Activated CD8-positive, alpha-beta T cell treated with anti-CD3 and anti-CD28 coated beads, Interleukin-2, amount 10 ng/mL, durations not matched to agents 7 days and 5 days (primary cell): ENCODE measurements around the gene NAALADL2. TPM values are rescaled to one million over a fixed set of nuclear protein-coding genes. Genes with fewer than 3 reads are reported as not detected.

Experiments used
- ATAC-seq: fragments of 150-1000 bp; cut with Tn5 transposase; one replicate; pipeline ENCODE4 v1.10.0; 2021; ENCODE audit warnings: moderate library complexity
- CTCF ChIA-PET: fragments of 350-600 bp; sonication (Branson Sonifier 250); formaldehyde crosslinking; loops from one replicate; lab custom pipeline; 2021; ENCODE audit warnings: antibody characterized with exemption; lab: Charles Lee
- POLR2A ChIA-PET: fragments of 350-600 bp; sonication (Branson Sonifier 250); formaldehyde crosslinking; loops from one replicate; lab custom pipeline; 2021; ENCODE audit warnings: antibody characterized with exemption; lab: Charles Lee
- DNase-seq: peaks from one replicate; pipeline ENCODE4 v3.0.0-alpha.2; 2020
- H3K27ac Mint-ChIP-seq: one replicate; pipeline ENCODE4 v1.8.0; 2021; ENCODE audit warnings: mild to moderate bottlenecking, mixed read lengths
- H3K27me3 Mint-ChIP-seq: one replicate; pipeline ENCODE4 v1.8.0; 2021; ENCODE audit warnings: low read depth, mixed read lengths
- H3K36me3 Mint-ChIP-seq: one replicate; pipeline ENCODE4 v1.8.0; 2021; ENCODE audit warnings: low read depth, mixed read lengths
- H3K4me1 Mint-ChIP-seq: one replicate; pipeline ENCODE4 v1.8.0; 2021; ENCODE audit warnings: low read depth, mixed read lengths
- H3K4me3 Mint-ChIP-seq: one replicate; pipeline ENCODE4 v1.8.0; 2021; ENCODE audit warnings: mild to moderate bottlenecking, mixed read lengths
- H3K9me3 Mint-ChIP-seq: one replicate; pipeline ENCODE4 v1.8.0; 2022; ENCODE audit warnings: mixed read lengths; ENCODE audit not compliant: insufficient read depth
- total RNA-seq, 2 experiments: library from RNA; stranded (reverse); gene quantifications; one replicate each; pipeline ENCODE4 v1.2.3, GENCODE V29; 2021

NAALADL2 gene
- total RNA-seq, 2 experiments from 2014 or later: 0.39 to 0.47 TPM

DNA sequence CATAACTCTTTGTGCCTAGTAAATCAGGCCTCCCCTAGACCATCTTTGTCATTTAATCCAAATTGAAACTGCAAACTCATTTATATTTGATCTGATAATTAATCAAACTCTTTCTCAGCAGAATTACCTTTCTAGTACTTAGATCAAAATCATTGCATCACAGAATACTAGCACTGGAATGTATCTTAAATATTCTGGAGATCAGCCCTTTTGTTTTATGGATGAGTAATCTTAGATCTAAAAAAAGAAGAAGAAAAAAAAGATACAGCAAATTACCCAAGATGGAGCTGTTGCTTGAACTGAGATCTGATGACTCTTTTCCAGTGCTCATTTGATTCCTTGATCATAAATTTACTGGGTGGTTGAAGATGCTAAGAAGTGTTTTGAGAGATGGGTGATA, 47.9 kb downstream of the NAALADL2 start:
- POLR2A ChIA-PET: no interaction called here
- H3K27ac Mint-ChIP-seq: no peak overlapping the region
- H3K27me3 Mint-ChIP-seq: no peaks in the 10 kb centered on the region
- no peaks in the 10 kb centered on the region for H3K36me3 Mint-ChIP-seq
- DNase-seq (no peak), ATAC-seq (no peak)
- peaks cover 7% of the 10 kb centered on the region for H3K9me3 Mint-ChIP-seq
- H3K4me1 Mint-ChIP-seq: no peaks in the 10 kb centered on the region
- H3K4me3 Mint-ChIP-seq: no peak overlapping the region
- CTCF ChIA-PET: no interaction called here

DNA sequence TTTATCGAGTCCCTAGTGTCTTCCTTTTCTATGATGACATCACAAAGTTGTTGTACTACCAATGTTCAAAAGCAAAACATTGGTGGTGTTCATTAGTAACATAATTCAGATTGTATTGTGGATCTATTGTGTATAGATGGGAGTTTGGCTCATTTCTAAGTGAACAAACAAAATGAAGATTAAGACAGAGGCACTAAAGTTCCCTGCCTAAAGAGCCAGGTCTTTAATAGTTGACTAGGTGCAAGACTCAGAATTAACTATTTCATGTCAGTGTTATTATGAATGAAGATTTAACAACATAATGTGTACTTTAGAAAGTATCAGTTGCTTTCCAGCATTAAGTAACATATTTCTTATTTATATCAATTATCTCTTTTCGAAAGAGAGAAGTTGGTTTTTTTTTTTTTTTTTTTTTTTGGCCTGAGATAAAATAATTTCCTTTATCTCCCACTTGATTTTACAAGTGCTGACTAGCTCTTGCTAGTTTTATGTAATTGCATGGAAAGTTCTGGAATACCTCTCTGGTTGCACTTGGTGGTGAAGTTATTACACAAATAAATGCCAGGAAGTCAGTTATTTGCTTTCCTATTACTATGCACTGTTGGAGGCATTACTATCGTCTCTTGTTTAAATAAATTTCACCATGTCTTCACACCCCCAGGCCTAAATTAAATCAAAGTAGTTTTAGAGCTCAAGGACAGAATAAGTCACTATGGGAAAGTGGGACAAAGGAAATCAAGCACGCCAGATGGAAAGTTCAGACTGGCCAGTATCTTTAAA, 48.7 kb downstream of the NAALADL2 start:
- H3K4me3 Mint-ChIP-seq: no peak overlapping the region
- no peaks in the 10 kb centered on the region for H3K36me3 Mint-ChIP-seq
- no peak overlapping the region for H3K27ac Mint-ChIP-seq
- DNase-seq: no peak
- no peaks in the 10 kb centered on the region for H3K27me3 Mint-ChIP-seq
- no peak for ATAC-seq
- POLR2A ChIA-PET: no interaction called here
- H3K9me3 Mint-ChIP-seq: peaks cover 7% of the 10 kb centered on the region
- no peaks in the 10 kb centered on the region for H3K4me1 Mint-ChIP-seq
- CTCF ChIA-PET: no interaction called here

DNA sequence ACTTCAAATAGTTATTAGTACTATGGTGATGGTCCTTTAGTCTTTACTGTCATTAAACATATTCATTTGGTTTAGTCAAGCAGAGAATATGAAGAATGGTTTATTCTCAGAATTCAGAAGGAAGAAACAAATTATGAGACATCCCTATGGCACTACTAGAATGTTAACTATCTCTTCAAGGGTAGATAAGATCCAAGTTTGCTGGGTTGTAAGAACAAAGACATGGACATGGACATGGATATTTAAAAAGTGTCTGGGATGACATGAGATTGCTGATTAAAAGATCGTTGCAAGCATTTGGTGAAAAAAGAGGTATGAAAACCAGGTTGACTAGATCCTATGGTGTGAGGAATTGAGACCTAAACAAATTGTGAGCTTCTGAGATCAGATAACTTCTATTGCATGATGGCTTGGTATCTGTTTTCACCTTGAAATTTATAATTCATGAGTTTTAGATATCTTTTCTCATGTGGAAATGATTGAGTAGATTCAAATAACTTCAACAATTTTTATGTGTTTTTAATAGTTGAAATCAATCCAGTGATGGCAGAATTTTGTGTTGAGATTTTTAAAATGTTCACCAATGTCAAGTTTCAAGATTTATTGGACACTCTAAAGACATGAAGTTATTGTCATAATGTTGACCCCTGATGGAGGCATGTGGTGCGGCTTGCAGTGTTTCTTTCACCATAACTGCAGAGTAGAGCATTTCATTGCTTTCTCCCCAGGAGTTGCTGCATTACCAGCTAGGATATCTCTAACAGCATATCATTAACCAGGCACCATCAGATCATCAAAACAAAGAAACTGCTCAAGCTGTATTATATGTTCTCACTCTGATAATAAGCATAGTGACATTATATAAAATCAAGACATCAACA, 72.6 kb downstream of the NAALADL2 start:
- no peak overlapping the region for H3K4me3 Mint-ChIP-seq
- no peaks in the 10 kb centered on the region for H3K9me3 Mint-ChIP-seq
- CTCF ChIA-PET: no interaction called here
- H3K4me1 Mint-ChIP-seq: no peaks in the 10 kb centered on the region
- H3K27me3 Mint-ChIP-seq: no peaks in the 10 kb centered on the region
- ATAC-seq: no peak
- no peaks in the 10 kb centered on the region for H3K36me3 Mint-ChIP-seq
- no peak for DNase-seq
- no peak overlapping the region for H3K27ac Mint-ChIP-seq
- POLR2A ChIA-PET: no interaction called here

DNA sequence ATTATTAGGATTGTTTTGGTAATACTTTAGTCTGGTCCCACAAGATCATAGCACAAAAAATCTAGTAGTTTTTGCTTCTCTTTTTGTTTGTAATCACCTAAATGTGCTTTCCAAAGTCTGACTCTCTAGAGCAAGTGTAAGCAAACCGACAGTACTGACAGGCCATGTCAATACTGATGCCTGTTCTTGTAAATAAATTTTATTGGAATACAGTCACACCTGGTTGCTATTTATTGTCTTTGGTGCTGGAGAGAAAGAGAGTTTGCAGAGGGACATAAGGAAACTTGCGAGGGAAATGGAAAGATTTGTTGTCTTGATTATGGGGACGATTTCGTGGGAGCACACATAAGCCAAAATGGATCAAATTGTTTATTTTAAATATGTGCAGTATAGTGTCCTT, 77.5 kb downstream of the NAALADL2 start:
- H3K4me1 Mint-ChIP-seq: no peaks in the 10 kb centered on the region
- H3K9me3 Mint-ChIP-seq: no peaks in the 10 kb centered on the region
- no peak for ATAC-seq
- CTCF ChIA-PET: no interaction called here
- no peak overlapping the region for H3K4me3 Mint-ChIP-seq
- no peak overlapping the region for H3K27ac Mint-ChIP-seq
- H3K36me3 Mint-ChIP-seq: no peaks in the 10 kb centered on the region
- H3K27me3 Mint-ChIP-seq: no peaks in the 10 kb centered on the region
- POLR2A ChIA-PET: no interaction called here
- DNase-seq: no peak

DNA sequence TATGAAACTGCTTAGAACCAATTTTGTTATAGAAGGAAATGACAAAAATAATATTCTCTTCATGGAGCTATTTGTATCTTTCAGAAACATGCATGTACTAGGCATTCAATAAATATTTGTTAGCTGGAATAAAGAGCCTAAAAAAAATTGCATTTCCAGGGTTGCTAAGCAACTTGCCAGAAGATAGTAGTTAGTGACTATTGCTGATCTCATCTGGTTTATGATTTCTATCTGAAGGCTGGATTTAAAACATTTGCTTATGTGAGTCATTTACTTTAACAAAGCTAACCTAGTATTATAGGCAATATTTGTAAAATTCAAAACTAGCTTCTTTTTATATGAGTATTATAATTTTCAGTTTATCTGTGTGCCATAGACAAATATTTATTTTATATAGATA, 78.3 kb downstream of the NAALADL2 start:
- Mint-ChIP-seq H3K27me3 (no peaks in the 10 kb centered on the region), H3K4me3 (no peak overlapping the region), H3K9me3 (no peaks in the 10 kb centered on the region), H3K4me1 (no peaks in the 10 kb centered on the region), H3K36me3 (no peaks in the 10 kb centered on the region), H3K27ac (no peak overlapping the region)
- ChIA-PET POLR2A (no interaction called here), CTCF (no interaction called here)
- ATAC-seq: no peak
- no peak for DNase-seq

DNA sequence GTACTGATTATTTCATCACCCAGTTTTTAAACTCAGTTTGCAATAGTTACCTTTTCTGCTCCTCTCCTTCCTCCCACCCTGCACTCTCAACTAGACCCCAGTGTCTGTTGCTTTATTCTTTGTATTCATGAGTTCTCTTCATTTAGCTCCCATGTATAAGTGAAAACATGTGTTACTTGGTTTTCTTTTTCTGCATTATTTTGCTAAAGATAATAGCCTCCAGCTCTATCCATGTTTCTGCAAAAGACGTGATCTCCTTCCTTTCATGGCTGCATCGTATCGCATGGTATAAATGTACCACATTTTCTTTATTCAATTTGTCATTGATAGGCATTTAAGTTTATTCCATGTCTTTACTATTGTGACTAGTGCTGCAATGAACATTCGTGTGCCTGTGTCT, 79.0 kb downstream of the NAALADL2 start:
- POLR2A ChIA-PET: no interaction called here
- H3K27ac Mint-ChIP-seq: no peak overlapping the region

DNA sequence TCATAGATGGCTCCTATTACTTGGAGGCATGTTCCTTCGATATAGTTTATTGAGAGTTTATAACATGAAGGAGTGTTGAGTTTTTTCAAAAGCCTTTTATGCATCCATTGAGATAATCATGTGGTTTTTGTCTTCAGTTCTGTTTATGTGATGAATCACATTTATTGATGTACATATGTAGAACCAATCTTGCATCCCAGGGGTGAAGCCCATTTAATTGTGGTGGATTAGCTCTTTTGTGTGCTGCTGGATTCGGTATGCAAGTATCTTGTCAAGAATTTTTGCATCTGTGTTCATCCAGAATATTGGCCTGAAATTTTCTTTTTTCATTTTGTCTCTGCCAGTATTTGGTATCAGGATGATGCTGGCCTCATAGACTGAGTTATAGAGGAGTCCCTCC, 81.0 kb downstream of the NAALADL2 start:
- DNase-seq: no peak
- ChIA-PET POLR2A (no interaction called here), CTCF (no interaction called here)
- no peaks in the 10 kb centered on the region for H3K36me3 Mint-ChIP-seq
- H3K27ac Mint-ChIP-seq: no peak overlapping the region
- no peaks in the 10 kb centered on the region for H3K4me1 Mint-ChIP-seq
- H3K4me3 Mint-ChIP-seq: no peak overlapping the region
- H3K9me3 Mint-ChIP-seq: peaks cover 5% of the 10 kb centered on the region
- no peaks in the 10 kb centered on the region for H3K27me3 Mint-ChIP-seq
- ATAC-seq: no peak

More for the DNA sequence above, 79.0 kb downstream of the NAALADL2 start:
- no peaks in the 10 kb centered on the region for H3K27me3 Mint-ChIP-seq
- ATAC-seq (no peak), DNase-seq (no peak)
- CTCF ChIA-PET: no interaction called here
- H3K4me1 Mint-ChIP-seq: no peaks in the 10 kb centered on the region
- peaks cover 5% of the 10 kb centered on the region for H3K9me3 Mint-ChIP-seq
- no peak overlapping the region for H3K4me3 Mint-ChIP-seq
- no peaks in the 10 kb centered on the region for H3K36me3 Mint-ChIP-seq

DNA sequence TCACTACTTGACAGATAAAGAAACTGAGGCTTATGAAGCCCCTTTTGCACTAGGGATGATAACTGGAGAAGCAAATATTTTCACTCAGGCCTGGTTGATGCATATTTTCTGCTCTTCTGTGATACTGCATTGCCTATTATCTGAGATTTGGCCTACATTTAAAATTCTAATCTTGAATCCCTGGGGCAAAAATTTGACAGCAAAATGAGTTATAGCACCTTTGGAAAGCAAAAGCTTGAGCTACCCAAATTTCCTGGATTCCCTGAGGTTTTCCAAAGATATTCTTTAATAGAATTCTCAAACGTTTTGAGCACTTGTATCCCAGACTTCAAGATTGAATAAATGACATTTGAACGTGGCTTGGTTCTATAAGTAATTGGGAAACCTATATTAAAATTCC, 86.1 kb downstream of the NAALADL2 start:
- ChIA-PET POLR2A (no interaction called here), CTCF (no interaction called here)
- H3K4me3 Mint-ChIP-seq: no peak overlapping the region
- H3K9me3 Mint-ChIP-seq: peaks cover 5% of the 10 kb centered on the region
- ATAC-seq (no peak), DNase-seq (no peak)
- H3K27me3 Mint-ChIP-seq: no peaks in the 10 kb centered on the region
- no peaks in the 10 kb centered on the region for H3K4me1 Mint-ChIP-seq
- H3K36me3 Mint-ChIP-seq: no peaks in the 10 kb centered on the region
- no peak overlapping the region for H3K27ac Mint-ChIP-seq

DNA sequence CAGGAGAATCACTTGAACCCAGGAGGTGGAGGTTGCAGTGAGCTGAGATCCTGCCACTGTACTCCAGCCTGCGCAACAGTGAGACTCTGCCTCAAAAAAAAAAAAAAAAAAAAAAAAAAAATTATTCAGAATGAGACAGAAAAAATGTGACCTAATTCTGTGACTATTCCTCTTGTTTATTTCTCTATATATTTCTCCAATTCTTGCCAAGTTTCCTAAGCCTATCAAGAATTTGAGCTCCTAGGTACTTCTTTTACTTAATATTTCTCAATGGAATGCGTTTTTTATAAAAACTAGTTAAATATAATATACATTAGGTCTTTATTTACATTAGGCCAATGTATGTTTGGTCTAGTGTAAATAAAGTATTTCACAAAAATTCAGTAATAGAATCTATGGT, 86.8 kb downstream of the NAALADL2 start:
- DNase-seq (no peak), ATAC-seq (no peak)
- Mint-ChIP-seq H3K9me3 (peaks cover 5% of the 10 kb centered on the region), H3K27me3 (no peaks in the 10 kb centered on the region), H3K36me3 (no peaks in the 10 kb centered on the region), H3K4me3 (no peak overlapping the region), H3K27ac (no peak overlapping the region), H3K4me1 (no peaks in the 10 kb centered on the region)
- ChIA-PET POLR2A (no interaction called here), CTCF (no interaction called here)

DNA sequence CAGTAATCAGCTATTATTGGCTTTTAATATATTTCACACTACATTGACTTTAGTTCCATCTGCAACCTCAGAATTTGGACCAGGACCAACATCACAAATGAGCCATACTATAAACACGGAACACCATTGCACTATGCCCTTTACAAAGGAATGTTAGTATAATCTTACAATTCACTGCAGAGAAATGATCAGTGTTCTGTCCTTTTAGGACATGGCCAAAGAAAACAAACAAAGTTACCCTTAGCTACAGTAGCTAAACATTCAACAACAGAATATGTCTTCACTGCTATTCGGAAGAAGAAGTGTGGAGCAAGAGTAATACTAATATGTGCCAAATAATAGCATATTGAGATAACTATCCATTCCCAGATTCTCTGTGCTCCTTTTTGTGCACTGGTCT, 90.4 kb downstream of the NAALADL2 start:
- DNase-seq (no peak), ATAC-seq (no peak)
- Mint-ChIP-seq H3K9me3 (no peaks in the 10 kb centered on the region), H3K36me3 (no peaks in the 10 kb centered on the region), H3K27me3 (no peaks in the 10 kb centered on the region), H3K4me1 (no peaks in the 10 kb centered on the region), H3K27ac (no peak overlapping the region), H3K4me3 (no peak overlapping the region)
- ChIA-PET CTCF (no interaction called here), POLR2A (no interaction called here)

DNA sequence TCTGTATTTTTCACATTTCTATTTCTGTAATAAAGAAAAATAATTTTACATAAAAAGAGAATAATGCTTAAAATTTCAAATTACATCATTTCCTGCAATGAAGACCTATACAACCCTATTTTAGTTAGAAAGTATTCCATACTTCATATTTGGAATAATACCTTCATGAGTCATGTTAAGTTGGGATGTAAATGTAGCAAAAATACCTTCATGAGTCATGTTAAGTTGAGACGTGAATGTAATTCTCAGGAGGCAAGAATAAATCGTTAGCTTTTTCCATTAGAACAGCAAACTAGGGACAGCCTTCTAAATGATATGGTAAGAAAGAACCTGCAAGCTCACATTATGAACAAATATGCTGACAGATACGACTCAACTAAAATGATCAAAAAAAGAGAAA, 91.9 kb downstream of the NAALADL2 start:
- DNase-seq (no peak), ATAC-seq (no peak)
- ChIA-PET CTCF (no interaction called here), POLR2A (no interaction called here)
- no peaks in the 10 kb centered on the region for H3K9me3 Mint-ChIP-seq
- H3K36me3 Mint-ChIP-seq: no peaks in the 10 kb centered on the region
- H3K4me3 Mint-ChIP-seq: no peak overlapping the region
- H3K4me1 Mint-ChIP-seq: no peaks in the 10 kb centered on the region
- H3K27ac Mint-ChIP-seq: no peak overlapping the region
- H3K27me3 Mint-ChIP-seq: no peaks in the 10 kb centered on the region

DNA sequence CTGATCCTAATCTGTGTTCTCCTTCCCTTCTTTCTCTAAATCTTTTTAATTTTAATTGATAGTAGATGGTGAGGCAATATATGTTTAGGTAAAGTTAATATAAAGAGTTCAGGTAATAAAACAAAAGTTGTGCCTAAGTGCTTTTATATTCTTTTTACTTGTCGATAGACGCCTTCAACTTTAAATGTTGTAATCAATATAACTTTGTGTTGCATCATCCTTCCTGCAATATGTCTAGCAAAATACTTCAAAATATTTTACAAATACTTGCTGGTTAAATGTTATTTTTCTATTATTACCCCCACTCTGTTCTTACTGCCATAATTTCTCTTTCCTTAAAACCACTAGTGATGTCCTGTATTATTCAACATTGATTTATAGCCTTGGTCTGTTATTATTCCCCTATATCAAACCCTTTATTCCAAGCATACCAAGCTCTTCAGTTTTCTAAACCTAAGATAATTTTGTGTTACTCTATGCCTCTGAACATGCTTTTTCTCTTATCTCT, 92.4 kb downstream of the NAALADL2 start:
- no peaks in the 10 kb centered on the region for H3K4me1 Mint-ChIP-seq
- no peak overlapping the region for H3K4me3 Mint-ChIP-seq
- POLR2A ChIA-PET: no interaction called here
- no peak overlapping the region for H3K27ac Mint-ChIP-seq
- no peaks in the 10 kb centered on the region for H3K36me3 Mint-ChIP-seq
- H3K9me3 Mint-ChIP-seq: no peaks in the 10 kb centered on the region
- CTCF ChIA-PET: no interaction called here
- no peak for DNase-seq
- no peaks in the 10 kb centered on the region for H3K27me3 Mint-ChIP-seq
- ATAC-seq: no peak
